ENCODE results near the gene ITCH.

GRCh38 chr20:34448517-34448916, 85.4 kb downstream of the ITCH start:
- TF ChIP-seq CTCF (IDR thresholded peaks at IDR 0.05) (no peak), POLR2A (IDR thresholded peaks at IDR 0.05; ENCODE audit: low read depth) (no peak), EP300 (IDR thresholded peaks at IDR 0.05) (no peak)
